HG03108 (cell line): ENCODE data around the gene SMAD9.

Experiments
- ATAC-seq: cut with Tn5 transposase; IDR thresholded peaks from one replicate; pipeline ENCODE4 v1.9.1; 2021; ENCODE audit warnings: moderate library complexity; ENCODE audit not compliant: unreplicated experiment

The SMAD9 gene

DNA sequence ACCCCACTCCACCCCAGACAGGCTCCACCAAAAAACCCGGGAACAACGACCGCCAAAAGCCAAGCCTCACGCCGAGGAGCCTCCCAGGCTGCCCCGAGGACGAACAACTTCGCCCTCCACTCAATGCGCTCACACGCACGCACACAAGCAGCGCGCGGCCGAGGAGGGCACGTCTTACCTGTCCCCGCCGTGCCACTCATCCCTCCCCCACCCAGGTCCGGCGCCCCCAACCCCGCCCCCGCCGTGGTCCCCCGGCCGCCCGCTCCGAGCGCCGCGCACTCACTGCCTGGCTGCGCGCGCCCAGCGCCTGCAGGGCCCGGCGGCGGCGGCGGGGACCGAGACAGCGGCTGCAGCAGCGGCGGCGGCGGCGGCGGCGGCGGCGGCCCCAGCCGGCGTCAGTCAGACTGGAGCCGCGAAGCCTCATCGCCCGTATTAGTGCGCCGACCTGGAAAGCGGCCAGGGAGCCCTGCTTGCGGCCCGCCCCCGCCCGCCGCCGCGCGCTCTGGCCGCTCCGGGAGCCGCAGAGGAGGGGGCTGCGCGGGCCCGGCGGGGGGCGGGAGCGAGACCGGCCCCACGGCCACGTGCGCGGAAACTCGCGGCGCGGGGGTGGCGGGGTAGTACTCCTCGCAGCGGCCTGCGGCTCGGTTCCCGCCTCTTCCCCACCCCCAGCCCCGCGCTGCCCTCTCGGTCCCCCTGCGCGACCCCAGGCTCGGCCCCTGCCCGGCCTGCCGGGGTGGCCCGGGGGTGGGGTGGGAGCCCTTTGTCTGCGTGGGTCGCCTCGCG lies at the start of gene SMAD9:
Gene SMAD9, minus strand, starts transcription at position 406 of the 783 bp plus-strand sequence. CDS start 40,549 bp downstream, outside the sequence.
- ATAC-seq, result no peak

DNA sequence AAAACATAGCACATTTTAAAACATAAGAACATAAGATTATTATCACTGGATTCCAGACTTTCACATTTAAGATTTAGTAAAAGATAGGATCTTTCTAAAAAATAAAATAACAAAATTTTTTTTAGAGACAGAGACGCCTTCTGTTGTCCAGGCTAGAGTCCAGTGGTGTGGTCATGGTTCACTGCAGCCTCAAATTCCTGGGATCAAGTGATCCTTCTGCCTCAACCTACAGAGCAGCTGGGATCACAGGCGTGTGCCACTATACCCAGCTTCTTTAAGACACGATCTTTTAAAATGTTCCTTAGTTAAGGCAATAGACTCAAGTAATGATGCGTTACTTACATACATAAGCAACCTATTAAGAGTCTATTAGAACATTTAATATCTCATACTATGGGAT lies 46.4 kb upstream of the SMAD9 start:
- ATAC-seq, result no peak

DNA sequence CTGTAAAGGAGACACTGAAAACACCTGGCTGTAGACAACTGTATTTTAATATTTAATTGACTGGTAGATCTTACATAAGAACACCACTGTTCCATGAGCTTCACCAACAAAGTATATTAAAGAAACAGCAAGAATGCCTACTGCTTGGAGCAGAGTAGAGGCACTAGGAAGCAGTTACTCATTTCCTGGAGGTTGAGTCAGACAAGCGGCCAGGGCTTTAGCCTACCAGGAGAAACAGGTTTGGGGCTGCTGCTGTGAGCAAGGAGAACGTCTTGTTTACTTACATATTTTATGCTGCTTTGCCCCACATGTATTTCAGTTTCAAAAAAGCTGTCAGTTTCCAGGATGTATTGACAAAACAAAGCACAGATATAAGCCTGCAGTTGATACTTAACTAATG lies 45.7 kb upstream of the SMAD9 start:
- ATAC-seq, result no peak

DNA sequence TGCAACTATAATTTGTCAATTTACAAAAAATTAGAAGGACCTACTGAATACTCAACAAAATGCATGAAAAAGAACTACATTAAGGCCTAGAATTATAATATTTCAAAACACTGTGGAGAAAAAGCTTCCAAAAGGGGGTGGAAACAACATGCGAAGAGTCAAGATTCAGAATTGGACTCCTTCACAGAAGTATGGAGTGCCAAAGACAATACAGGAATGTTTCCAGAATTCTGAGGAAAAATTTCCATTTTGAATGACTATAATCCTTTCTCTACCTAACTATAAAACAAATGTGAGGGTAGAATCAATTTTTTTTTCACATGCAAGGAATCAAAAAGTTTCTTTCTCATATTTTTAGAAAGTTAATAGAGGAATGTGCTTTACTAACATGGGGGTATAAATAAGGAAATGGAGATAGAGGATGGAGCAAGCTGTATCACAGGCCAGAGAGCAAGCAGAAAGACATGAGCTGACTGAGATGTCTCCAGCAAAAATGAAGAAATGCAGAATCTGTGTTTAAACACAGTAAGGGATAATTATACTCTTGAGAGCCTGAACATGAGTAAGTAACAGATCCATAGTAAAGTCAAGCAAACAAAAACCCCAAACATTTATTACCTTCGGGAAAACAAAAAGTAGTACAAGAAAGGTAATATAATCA lies 39.5 kb upstream of the SMAD9 start:
- ATAC-seq, result no peak

DNA sequence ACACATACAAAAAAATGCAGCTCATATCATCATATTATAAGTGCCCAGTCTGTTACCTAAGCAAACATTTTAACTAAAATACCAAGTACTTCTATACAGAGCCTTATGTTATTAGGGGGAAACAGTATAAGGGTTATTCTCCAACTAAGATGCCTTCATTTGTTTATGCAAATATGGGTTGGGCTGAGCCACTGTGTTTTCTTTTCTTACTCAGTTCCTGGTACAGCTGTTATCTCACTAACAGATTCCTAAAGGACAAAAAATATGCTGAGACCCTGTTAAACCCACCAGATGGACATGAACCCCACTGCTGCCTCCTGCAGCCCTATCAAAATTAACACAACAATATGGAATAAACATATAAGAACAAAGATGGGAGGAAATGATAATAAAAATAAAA lies 34.5 kb upstream of the SMAD9 start:
- ATAC-seq, result no peak

DNA sequence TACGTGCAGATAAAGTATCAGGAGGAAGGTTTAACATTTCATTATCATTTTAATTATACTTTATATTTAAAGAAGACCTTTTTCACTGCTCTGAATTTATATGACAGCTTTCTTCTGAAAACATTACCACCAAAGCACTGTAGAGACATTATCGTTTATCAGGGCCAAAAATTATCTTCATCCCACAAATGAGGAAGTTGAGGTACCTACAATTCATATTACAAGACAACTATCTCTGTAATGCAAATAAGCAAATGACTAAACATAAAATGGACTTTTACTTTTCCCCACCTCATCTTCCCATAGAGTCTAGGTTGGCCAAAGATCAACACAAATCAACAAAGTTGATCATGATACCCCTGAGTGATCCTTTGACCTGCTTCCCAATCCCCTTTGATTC lies 30.9 kb upstream of the SMAD9 start:
- ATAC-seq, result no peak

DNA sequence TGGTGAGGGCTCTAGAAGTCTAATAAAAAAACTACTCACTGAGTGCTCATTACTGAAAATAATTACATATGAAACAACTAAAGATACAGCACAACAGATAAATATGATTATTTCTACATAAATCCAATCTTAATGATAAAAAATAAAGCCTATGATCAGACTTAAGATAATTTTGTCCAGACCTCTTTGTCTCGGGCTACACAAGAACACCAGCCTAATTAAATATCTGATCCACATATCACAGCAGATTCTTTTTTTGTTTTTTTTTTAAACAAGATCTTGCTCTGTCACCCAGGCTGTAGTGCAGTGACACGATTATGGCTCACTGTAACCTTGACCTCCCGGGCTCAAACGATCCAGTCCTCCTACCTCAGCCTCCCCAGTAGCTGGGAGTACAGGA lies 30.3 kb upstream of the SMAD9 start:
- ATAC-seq, result no peak

DNA sequence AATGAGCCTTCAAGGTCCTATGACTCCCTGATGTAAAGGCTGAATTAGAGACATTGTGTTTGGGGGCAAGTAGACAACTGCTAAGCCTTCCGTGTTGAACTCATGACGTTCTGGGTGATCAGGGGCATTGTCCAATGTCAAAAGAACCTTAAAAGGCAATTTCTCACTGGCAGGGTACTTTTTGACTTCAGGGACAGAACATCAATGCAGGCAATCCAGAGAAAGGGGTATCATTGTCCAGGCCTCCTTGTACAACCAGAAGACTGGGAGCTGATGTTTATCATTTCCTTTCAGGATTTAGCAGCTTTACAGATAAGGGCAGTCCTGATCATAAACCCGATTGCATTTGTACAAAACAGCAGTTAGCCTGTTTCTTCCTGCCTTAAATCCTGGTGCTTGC lies 25.0 kb upstream of the SMAD9 start:
- no peak for ATAC-seq

DNA sequence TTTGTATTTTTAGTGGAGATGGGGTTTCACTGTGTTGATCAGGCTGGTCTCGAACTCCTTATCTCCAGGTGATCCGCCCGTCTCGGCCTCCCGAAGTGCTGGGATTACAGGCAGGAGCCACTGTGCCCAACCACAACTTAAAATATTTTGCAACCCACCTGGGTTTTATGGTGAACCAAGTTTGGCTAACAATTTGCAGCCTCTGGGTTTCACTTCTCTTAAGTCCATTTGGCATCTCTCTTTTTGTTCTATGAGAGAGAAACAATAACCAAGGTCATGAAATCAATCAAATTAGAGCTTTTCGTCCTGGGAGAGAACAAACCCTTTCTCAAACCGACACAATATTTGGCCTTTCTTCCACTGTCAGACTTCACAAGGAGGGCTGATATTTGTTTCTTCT lies 5.6 kb upstream of the SMAD9 start:
- ATAC-seq, result no peak

DNA sequence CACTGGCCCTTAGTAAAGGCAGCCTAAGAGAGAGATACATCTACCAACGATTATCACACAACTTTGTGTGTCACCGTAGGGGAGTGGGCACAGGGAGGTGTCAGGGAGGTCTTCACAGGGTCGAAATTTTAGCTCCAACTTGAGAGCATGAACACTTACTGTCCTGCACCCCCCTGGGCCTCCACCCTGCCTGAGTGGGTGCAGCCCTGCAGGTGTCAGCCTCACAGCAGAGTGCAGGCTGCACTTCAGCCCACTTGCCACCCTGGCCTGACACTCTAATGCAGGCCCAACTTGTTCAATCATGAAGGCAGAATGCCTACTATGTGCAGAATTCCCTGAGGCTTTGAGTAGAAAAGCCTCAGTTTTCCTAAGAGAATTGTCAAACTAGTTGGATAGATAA lies 4.0 kb upstream of the SMAD9 start:
- ATAC-seq, result no peak

DNA sequence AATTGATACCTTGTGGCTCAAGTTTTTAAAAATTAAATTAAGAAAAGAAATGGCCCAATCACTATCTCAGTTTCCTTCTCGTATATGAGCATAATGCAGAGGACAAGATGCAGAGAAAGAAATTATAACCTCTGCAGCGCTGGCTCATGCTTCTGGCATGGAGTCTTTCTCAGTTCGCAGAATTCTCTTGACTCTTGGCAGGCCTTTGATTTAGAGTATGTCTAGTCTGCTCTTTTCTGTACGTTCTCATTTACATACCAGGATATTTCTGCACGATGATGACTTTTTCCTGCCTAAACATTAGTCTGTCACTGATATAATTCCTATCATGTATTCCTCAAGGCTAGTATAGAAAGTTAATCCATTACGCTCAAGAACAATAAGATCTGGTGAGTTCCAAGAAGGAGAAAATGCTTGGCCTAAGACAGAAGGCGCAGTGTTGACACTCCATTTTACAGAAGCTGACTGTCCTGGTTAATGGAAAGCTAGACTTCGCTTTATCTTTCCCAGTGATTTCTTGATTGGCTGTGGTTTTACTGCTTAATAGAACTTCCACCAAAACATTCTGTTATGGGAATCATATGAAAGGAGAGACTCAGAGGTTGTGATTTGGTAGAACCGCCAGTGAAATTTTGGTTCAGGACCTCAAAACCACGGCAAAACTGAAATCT lies 1.7 kb upstream of the SMAD9 start:
- no peak for ATAC-seq

DNA sequence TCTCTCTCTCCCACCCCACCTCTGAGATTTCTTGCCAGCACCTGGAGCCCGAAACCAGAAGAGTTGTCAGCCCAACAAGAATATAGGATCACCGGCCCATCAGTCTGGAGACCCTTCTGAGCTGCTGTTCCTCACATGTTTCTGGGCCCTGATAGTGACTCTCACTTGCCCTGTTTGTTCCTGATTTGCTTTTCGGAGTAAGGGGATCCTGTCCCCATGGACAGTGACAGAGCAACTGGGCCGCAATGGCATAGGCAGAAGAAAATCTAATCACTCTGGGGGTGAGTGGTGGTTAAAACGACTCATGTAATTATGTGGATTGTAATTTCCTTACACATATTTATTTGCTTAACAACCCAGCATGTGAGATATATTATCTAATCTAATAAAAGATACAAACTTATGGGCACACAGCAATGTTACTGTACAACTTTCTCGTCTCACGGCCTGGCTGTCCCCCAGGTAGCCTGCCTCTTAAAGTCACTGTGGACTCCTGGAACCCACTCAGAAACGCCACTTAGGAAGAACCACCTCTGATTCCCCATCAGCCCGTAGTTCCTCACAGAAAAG lies 663 bp upstream of the SMAD9 start:
- ATAC-seq, result no peak

DNA sequence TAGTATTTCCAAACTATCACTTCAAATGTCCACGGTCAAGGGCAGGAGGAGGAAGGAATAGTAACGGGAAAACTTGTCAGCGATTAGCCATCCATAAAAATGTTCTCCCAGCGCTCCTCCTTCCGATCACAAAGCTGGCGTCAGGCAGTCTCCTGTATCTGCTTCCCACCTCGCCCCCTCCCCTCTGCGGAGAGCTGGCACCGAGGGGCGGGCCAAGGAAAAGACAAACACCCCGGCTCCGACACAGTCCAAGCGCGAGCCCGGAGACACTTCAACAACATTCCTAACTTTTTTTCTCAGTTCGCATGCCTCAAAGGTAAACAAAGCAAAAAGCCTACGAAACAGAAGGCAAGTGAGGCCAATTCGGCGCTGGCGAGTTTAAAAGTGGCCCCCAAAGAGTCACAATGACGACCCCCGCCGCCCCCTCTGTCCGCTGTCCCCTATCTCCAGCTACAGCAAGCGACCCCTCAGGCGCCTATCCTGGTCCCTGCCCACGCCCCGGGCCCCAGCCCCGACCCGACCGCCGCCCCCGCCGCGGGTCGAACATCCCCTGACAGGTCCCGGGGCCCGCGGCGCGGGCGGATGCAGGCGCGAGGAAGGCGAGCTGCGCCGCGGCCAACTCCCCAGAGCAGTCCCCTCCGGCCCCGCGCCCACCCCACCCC lies 736 bp downstream of the SMAD9 start:
- ATAC-seq, result no peak

DNA sequence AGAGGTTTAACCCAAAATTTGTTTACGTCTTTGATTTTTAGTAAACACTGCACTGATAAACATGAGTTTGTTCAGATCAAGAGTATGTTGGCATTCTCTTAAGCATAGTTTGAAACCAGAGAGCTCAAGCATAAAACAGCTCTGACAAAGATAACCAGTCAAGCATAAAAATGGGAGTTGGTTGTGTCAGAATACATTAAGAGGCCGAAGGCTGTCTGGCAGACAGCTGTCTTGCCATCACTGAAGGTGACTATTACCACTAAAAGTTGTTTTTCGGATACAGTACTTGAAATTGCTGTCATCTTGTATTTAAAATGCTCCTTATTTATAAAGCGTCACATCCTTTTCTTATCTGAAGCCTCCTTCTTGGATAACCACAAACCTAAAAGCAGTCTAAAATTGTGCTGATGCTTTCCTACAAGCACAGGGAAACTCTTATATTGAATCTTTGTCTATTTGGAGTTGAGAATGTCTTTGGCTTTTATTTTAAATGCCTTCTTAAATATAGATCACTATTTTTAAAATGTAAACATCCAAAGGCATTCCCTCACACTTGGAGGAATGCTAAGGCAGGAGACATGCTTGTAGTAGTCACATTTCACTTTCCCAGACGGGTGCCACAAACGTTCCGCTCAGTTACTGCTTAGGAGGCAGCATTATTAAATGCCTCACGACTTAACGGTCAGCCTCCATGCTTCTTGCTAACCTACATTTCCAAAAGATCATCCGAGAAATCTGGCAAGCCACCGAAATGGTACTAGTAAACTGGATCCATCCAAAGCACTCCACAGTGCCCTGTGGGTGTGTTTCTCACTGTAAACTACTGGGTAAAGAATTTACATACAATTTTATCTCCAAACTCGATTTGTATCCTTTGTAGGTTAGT lies 1.5 kb downstream of the SMAD9 start:
- ATAC-seq, result no peak

DNA sequence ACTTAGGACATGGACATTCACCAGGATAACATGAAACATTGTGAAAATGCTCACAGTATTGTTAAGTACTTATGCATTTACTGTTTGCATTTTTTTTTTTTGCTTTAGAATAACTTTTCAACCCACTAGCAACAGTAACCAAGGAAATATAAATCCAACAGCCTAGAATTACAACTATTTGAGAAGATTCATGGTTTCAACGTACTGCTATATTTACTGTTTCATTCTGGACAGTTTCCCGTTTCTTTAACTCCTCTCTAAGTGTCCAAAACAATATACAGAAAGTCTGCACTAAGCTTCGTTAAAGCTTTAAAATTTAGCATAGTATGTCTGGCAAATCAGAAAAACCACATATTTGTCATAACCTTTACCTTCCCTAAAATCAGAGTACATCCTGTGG lies 2.7 kb downstream of the SMAD9 start:
- no peak for ATAC-seq

DNA sequence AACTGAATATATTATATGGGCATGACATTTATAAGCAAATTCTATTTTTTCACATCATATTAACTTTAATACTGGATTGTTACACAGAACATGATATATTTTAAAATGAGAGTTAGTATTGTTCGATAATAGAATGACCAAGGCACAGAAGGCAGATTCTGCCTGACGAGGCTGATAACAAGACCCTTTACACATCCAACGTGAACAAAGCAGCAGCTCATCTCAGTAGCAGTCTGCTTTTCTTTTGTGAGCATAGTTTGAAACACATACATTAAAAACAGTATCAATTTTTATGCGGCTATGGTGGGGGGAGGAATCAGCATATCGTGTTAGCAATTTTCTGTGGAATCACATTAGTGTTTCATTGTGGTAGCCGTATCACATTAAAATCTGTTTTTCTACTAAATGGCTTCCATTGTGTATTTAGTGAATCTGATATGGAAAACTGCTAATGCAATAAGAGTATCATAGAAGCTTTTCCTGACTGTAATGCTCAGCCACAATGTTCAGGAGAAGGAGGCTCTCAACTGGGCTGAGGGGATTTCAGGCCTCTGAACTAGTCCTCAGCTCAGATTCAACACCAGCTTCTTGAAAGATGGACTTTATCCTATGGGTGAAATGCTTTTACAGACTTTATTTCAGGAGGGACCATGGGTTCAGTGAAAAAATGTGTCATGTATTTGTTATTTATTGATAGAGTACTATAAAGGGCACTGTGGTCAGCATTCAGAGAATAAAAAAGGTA lies 4.0 kb downstream of the SMAD9 start:
- no peak for ATAC-seq

DNA sequence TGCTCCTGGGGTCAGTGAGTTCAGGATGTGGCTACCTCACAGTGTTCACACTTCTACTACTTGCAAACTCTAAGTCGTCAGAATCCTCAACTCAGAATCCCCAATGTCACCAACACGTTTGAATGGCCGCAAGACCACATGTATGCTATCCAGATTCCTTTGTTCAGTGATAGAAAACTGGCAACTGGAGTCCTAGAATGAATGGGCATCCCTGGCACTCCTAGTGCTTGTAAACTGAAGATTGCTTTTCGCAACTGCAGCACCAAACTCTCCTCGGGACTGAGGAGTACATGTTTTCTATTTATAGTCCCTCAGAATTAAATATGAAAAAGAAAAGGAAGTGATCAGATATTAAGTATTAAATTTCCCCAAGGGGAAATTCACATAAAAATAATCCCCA lies 4.9 kb downstream of the SMAD9 start:
- no peak for ATAC-seq

DNA sequence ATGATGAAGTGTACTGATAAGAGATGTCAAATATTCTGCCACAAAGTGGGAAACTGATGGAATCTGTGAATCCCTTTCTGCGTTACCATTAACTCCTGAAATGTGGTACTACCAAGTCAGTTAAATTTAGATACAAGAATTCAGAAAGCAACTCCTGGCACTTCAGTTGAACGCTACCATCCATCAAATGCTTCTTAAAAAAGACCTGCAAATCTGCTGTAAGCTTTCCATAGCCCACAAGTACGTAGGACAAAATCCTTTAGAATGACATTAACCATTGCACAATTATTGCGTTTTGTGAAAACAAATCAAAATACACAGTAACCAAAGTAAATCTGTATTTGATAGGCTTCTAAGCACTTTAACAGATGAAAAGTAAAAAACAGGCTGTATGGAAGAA lies 5.4 kb downstream of the SMAD9 start:
- ATAC-seq, result no peak

DNA sequence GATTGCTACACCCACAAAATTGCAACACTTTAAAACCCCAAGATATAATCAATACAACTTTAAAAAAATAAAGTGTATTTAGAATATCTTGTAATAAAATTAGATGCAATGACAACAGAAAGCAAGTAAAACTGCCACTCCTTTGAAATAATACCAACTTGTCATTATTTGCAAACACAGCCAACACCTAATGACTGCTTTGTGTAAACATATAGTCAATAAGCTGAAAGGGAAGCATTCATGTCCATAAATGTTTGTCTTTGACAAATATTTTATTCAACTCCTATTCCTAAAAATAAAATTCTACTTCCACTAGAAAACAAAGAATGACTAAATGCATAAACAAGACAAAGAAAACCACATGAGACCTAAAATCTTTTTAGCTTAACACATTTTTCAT lies 6.6 kb downstream of the SMAD9 start:
- ATAC-seq, result no peak

DNA sequence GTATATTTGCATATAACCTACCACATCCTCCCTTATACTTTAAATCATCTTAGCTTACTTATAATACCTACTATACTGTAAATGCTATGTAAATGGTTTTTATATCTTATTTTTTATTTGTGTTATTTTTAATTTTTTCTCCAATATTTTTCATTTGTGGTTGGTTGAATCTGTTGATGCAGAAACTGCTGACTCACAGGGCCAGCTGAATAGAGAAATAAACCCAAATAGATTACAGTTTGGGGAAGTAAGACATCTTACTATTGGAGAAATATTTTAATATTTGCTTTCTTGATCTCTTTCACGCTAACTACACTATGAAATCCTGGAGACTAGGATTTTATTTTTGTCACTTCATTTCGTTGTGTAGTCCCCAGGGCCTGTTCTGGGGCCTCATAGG lies 7.1 kb downstream of the SMAD9 start:
- no peak for ATAC-seq
